ENCODE data around the gene TBRG1.

- TF ChIP-seq CTCF (IDR thresholded peaks at IDR 0.05; ENCODE audit: low read length) (no peak), EZH2 (IDR thresholded peaks at IDR 0.05; ENCODE audit: borderline replicate concordance, low read length) (no peak)
Measured at GRCh38 chr11:124592627-124593026, 30.0 kb upstream of the TBRG1 start.
